Ishikawa (cell line): ENCODE measurements around the gene UBE2R2.

Source experiments
- CREB1 ChIP-seq: IDR thresholded peaks from 2 replicates; pipeline ENCODE4 v1.6.1; 2012; ENCODE audit warnings: low read depth
- EP300 ChIP-seq: IDR thresholded peaks from 2 replicates; pipeline ENCODE4 v1.6.1; 2012; ENCODE audit warnings: borderline replicate concordance
- FOXM1 ChIP-seq: IDR thresholded peaks from 2 replicates; pipeline ENCODE4 v1.6.1; 2012; ENCODE audit warnings: low read depth, borderline replicate concordance
- NFIC ChIP-seq: IDR thresholded peaks from 2 replicates; pipeline ENCODE4 v1.6.1; 2012
- RAD21 ChIP-seq: IDR thresholded peaks from 2 replicates; pipeline ENCODE4 v1.6.1; 2012; ENCODE audit warnings: low read depth
- TAF1 ChIP-seq: IDR thresholded peaks from 2 replicates; pipeline ENCODE4 v1.6.1; 2012; ENCODE audit warnings: low read depth, mild to moderate bottlenecking
- YY1 ChIP-seq: IDR thresholded peaks from 2 replicates; pipeline ENCODE4 v1.6.1; 2012; ENCODE audit warnings: low read depth
- ZBTB7A ChIP-seq: IDR thresholded peaks from 2 replicates; pipeline ENCODE4 v1.6.1; 2012; ENCODE audit warnings: low read depth
- TF ChIP-seq, protein P1 (sequence below): IDR thresholded peaks from 2 replicates; pipeline ENCODE4 v1.6.1; 2012; ENCODE audit warnings: low read depth, mild to moderate bottlenecking
- TF ChIP-seq, protein P2 (sequence below): IDR thresholded peaks from 2 replicates; pipeline ENCODE4 v1.6.1; 2012

DNA sequence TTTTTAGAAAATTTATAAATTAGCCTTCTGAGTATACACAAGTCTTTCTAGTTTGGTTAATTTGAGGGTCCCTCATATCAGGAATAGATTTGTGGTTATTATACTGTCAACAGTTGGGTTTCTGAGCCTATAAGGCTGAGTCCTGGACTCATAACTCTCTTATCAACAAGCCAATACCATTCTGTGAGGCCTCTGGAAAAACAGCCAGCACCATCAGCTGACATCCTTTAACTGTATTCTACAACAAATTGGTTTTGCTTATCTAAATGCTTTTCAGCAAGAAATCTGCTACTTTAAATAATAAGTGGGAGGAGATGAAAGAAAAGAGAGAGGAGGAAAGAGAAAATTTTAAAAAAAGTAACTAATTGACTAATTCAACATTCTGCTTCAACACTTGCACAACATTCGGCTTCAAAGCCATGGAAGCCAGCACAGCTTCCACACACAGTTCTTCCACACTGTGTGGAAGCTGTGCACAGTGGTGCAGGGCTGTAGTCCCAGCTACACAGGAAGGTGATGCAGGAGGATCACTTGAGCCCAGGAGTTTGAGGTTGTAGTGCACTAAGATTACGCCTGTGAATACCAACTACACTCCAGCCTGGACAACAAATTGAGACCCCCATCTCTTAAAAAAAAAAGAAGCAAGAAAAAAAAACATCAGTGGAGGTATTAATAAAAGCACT, 147.3 kb downstream of the UBE2R2 start:
- TF ChIP-seq EP300 (no peak), ZBTB7A (no peak), NFIC (no peak), RAD21 (no peak), CREB1 (no peak), YY1 (no peak), TAF1 (no peak), FOXM1 (no peak)
- TF ChIP-seq, protein P1, sequence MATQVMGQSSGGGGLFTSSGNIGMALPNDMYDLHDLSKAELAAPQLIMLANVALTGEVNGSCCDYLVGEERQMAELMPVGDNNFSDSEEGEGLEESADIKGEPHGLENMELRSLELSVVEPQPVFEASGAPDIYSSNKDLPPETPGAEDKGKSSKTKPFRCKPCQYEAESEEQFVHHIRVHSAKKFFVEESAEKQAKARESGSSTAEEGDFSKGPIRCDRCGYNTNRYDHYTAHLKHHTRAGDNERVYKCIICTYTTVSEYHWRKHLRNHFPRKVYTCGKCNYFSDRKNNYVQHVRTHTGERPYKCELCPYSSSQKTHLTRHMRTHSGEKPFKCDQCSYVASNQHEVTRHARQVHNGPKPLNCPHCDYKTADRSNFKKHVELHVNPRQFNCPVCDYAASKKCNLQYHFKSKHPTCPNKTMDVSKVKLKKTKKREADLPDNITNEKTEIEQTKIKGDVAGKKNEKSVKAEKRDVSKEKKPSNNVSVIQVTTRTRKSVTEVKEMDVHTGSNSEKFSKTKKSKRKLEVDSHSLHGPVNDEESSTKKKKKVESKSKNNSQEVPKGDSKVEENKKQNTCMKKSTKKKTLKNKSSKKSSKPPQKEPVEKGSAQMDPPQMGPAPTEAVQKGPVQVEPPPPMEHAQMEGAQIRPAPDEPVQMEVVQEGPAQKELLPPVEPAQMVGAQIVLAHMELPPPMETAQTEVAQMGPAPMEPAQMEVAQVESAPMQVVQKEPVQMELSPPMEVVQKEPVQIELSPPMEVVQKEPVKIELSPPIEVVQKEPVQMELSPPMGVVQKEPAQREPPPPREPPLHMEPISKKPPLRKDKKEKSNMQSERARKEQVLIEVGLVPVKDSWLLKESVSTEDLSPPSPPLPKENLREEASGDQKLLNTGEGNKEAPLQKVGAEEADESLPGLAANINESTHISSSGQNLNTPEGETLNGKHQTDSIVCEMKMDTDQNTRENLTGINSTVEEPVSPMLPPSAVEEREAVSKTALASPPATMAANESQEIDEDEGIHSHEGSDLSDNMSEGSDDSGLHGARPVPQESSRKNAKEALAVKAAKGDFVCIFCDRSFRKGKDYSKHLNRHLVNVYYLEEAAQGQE = no peak
- TF ChIP-seq, protein P2, sequence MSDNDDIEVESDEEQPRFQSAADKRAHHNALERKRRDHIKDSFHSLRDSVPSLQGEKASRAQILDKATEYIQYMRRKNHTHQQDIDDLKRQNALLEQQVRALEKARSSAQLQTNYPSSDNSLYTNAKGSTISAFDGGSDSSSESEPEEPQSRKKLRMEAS = no peak
